CD4-positive, alpha-beta T cell (primary cell): ENCODE results near the gene ARMC10. TPM values are rescaled to one million over a fixed set of nuclear protein-coding genes. Genes with fewer than 3 reads are reported as not detected.
"Not testable (repeated sequence)": the region's sequence is repeated elsewhere in the genome, so short reads cannot be mapped to it uniquely, and the experiment has no call there.

ENCODE experiments used
- ATAC-seq: fragments of 200-7000 bp; cut with Tn5 transposase; one replicate; pipeline ENCODE4 v1.10.0; 2022; ENCODE audit warnings: mild to moderate bottlenecking; ENCODE audit not compliant: poor library complexity
- CTCF ChIA-PET: fragments of 350-600 bp; sonication (Branson Sonifier 250); formaldehyde crosslinking; loops from one replicate; lab custom pipeline; 2021; ENCODE audit warnings: antibody characterized with exemption, inconsistent platforms; lab: Charles Lee
- POLR2A ChIA-PET: fragments of 350-600 bp; sonication (Branson Sonifier 250); formaldehyde crosslinking; loops from one replicate; lab custom pipeline; 2021; ENCODE audit warnings: antibody characterized with exemption, inconsistent platforms; lab: Charles Lee
- DNase-seq, 14 experiments: peaks; one replicate each; pipeline ENCODE4 v3.0.0-alpha.2; 2013 to 2020; ENCODE audit warnings: mixed read lengths in 2 of 14
- H3K27ac ChIP-seq, 2 donors: one replicate each; pipeline versions ENCODE4 v1.5.1 to v1.7.0; 2013; ENCODE audit warnings: low read length in 2 of 2, low read depth in 1 of 2, mild to moderate bottlenecking in 1 of 2
- H3K27me3 ChIP-seq, 2 experiments: 1 replicate in 1 of 2; 2 replicates in 1 of 2; pipeline versions ENCODE4 v1.6.1 to v1.7.0; 2013; ENCODE audit warnings: low read length in 2 of 2, control low read depth in 1 of 2, mild to moderate bottlenecking in 1 of 2, moderate library complexity in 1 of 2; ENCODE audit not compliant: insufficient read depth in 2 of 2, control insufficient read depth in 1 of 2
- H3K36me3 ChIP-seq: one replicate; pipeline ENCODE4 v1.6.1; 2013; ENCODE audit warnings: low read length, control low read depth; ENCODE audit not compliant: insufficient read depth
- H3K4me1 ChIP-seq: one replicate; pipeline ENCODE4 v1.6.1; 2013; ENCODE audit warnings: low read length, control low read depth; ENCODE audit not compliant: insufficient read depth
- H3K4me3 ChIP-seq: one replicate; pipeline ENCODE4 v1.5.1; 2013; ENCODE audit warnings: mild to moderate bottlenecking, low read length, moderate library complexity
- H3K9me3 ChIP-seq, 2 experiments: 1 replicate in 1 of 2; 2 replicates in 1 of 2; pipeline versions ENCODE4 v1.6.1 to v1.7.0; 2013; ENCODE audit warnings: low read length in 2 of 2, mild to moderate bottlenecking in 2 of 2, control low read depth in 1 of 2, moderate library complexity in 1 of 2; ENCODE audit not compliant: control insufficient read depth in 1 of 2, insufficient read depth in 1 of 2
- H3K27ac Mint-ChIP-seq: one replicate; pipeline ENCODE4 v1.8.0; 2020; ENCODE audit warnings: mixed read lengths
- H3K27me3 Mint-ChIP-seq: one replicate; pipeline ENCODE4 v1.8.0; 2021; ENCODE audit warnings: mixed read lengths
- H3K36me3 Mint-ChIP-seq: one replicate; pipeline ENCODE4 v1.8.0; 2021; ENCODE audit warnings: low read depth, mixed read lengths
- H3K4me1 Mint-ChIP-seq: one replicate; pipeline ENCODE4 v1.8.0; 2021; ENCODE audit warnings: low read depth, mixed read lengths
- H3K4me3 Mint-ChIP-seq: one replicate; pipeline ENCODE4 v1.8.0; 2020; ENCODE audit warnings: mild to moderate bottlenecking, mixed read lengths
- H3K9me3 Mint-ChIP-seq: one replicate; pipeline ENCODE4 v1.8.0; 2020; ENCODE audit warnings: mixed read lengths
- CTCF ChIP-seq: fragments of 200-600 bp; IDR thresholded peaks from one replicate; pipeline ENCODE4 v1.8.0; 2022; ENCODE audit warnings: antibody characterized with exemption, mild to moderate bottlenecking
- intact Hi-C, 2 experiments: fragments of 100-400 bp; cut with DNase I in 1 of 2; cut with micrococcal nuclease in 1 of 2; formaldehyde crosslinking; loops; one replicate each; pipeline versions ENCODE4 v1.15.1 to v1.9.0; 2023 to 2025; cut with DNase I, micrococcal nuclease
- total RNA-seq, 174 experiments: library from RNA in 2 of 174; stranded (reverse) in 2 of 174; gene quantifications; one replicate each; pipeline ENCODE4 v1.2.3 and lab custom pipeline; 2021 to 2026

The ARMC10 gene
- total RNA-seq, 2 experiments from 2014 or later = 6.0 to 6.9 TPM

- H3K4me1 ChIP-seq, intact Hi-C loops, H3K9me3 Mint-ChIP-seq, H3K27me3 ChIP-seq, H3K36me3 ChIP-seq, POLR2A ChIA-PET, H3K27ac ChIP-seq, H3K4me3 Mint-ChIP-seq, H3K4me3 ChIP-seq, H3K27ac Mint-ChIP-seq, DNase-seq, H3K9me3 ChIP-seq, ATAC-seq, H3K27me3 Mint-ChIP-seq, CTCF ChIA-PET, H3K4me1 Mint-ChIP-seq, H3K36me3 Mint-ChIP-seq: not testable (repeated sequence)
Observed at GRCh38 chr7:103041815-103042214, 33.1 kb upstream of the ARMC10 start.

- ChIA-PET POLR2A (no interaction called here), CTCF (no interaction called here)
- Mint-ChIP-seq H3K36me3 (no peaks in the 10 kb centered on the region), H3K27ac (no peak overlapping the region), H3K4me1 (no peaks in the 10 kb centered on the region), H3K4me3 (no peak overlapping the region), H3K27me3 (no peaks in the 10 kb centered on the region), H3K9me3 (no peaks in the 10 kb centered on the region)
- Histone ChIP-seq H3K4me1 (no peaks in the 10 kb centered on the region), H3K27ac (no peak overlapping the region), H3K27me3 (no peaks in the 10 kb centered on the region), H3K4me3 (no peak overlapping the region), H3K36me3 (no peaks in the 10 kb centered on the region), H3K9me3 (no peaks in the 10 kb centered on the region)
- ATAC-seq = no peak
- no peak for TF ChIP-seq CTCF
- intact Hi-C loops = no loop called here
- DNase-seq = no peak
Observed at GRCh38 chr7:103048833-103049232, 26.1 kb upstream of the ARMC10 start.

- DNase-seq = no peak
- H3K9me3 Mint-ChIP-seq = no peaks in the 10 kb centered on the region
- H3K27ac ChIP-seq = no peak overlapping the region
- ChIA-PET CTCF (interaction anchor here (0.6 kb wide), 1 partner anchor 36 kb away, joined by 3 read pairs; no protein-coding TSS in a partner anchor), POLR2A (no interaction called here)
- H3K36me3 ChIP-seq = no peaks in the 10 kb centered on the region
- no peaks in the 10 kb centered on the region for H3K4me1 ChIP-seq
- no peak overlapping the region for H3K4me3 ChIP-seq
- H3K27ac Mint-ChIP-seq = no peak overlapping the region
- no peaks in the 10 kb centered on the region for H3K27me3 Mint-ChIP-seq
- H3K9me3 ChIP-seq = no peaks in the 10 kb centered on the region
- H3K4me1 Mint-ChIP-seq = no peaks in the 10 kb centered on the region
- H3K27me3 ChIP-seq = no peaks in the 10 kb centered on the region
- ATAC-seq = no peak
- no peak for TF ChIP-seq CTCF
- H3K4me3 Mint-ChIP-seq = no peak overlapping the region
- no peaks in the 10 kb centered on the region for H3K36me3 Mint-ChIP-seq
- intact Hi-C loops = no loop called here
Observed at GRCh38 chr7:103051519-103051918, 23.4 kb upstream of the ARMC10 start.

GRCh38 chr7:103056006-103056405, 18.9 kb upstream of the ARMC10 start:
- H3K4me3 Mint-ChIP-seq, H3K27ac Mint-ChIP-seq, POLR2A ChIA-PET, H3K27me3 ChIP-seq, H3K27me3 Mint-ChIP-seq, H3K4me1 ChIP-seq, H3K36me3 ChIP-seq, H3K9me3 Mint-ChIP-seq, ATAC-seq, CTCF ChIA-PET, H3K4me1 Mint-ChIP-seq, H3K36me3 Mint-ChIP-seq, H3K9me3 ChIP-seq, H3K27ac ChIP-seq, intact Hi-C loops, H3K4me3 ChIP-seq, DNase-seq: not testable (repeated sequence)
